ENCODE data around the gene PPP4R4.
"Not testable (repeated sequence)": the region's sequence is repeated elsewhere in the genome, so short reads cannot be mapped to it uniquely, and the experiment has no call there.

The PPP4R4 gene

GRCh38 chr14:94288610-94289465 lies 114.7 kb downstream of the PPP4R4 start:
- DNase-seq (ENCODE audit: insufficient read length): no peak
- TF ChIP-seq POLR2AphosphoS5 (IDR thresholded peaks at IDR 0.05; ENCODE audit: low read depth, low read length): no peak
- no peak for TF ChIP-seq POLR2A (IDR thresholded peaks at IDR 0.05; ENCODE audit: low read depth, low read length)
- TF ChIP-seq TAF1 (IDR thresholded peaks at IDR 0.05; ENCODE audit: borderline replicate concordance, low read depth, low read length): no peak
- FAIRE-seq: no peak

- TF ChIP-seq POLR2A (IDR thresholded peaks at IDR 0.05; ENCODE audit: low read depth, low read length): no peak
- TF ChIP-seq TAF1 (IDR thresholded peaks at IDR 0.05; ENCODE audit: borderline replicate concordance, low read depth, low read length): no peak
- no peak for TF ChIP-seq POLR2AphosphoS5 (IDR thresholded peaks at IDR 0.05; ENCODE audit: low read depth, low read length)
- no peak for DNase-seq (ENCODE audit: insufficient read length)
- FAIRE-seq: no peak
Measured at GRCh38 chr14:94290197-94290596, 116.1 kb downstream of the PPP4R4 start.

GRCh38 chr14:94291159-94291905 lies 117.2 kb downstream of the PPP4R4 start:
- DNase-seq (ENCODE audit: insufficient read length) (no peak), FAIRE-seq (no peak)
- no peak for TF ChIP-seq TAF1 (IDR thresholded peaks at IDR 0.05; ENCODE audit: borderline replicate concordance, low read depth, low read length)
- no peak for TF ChIP-seq POLR2AphosphoS5 (IDR thresholded peaks at IDR 0.05; ENCODE audit: low read depth, low read length)
- no peak for TF ChIP-seq POLR2A (IDR thresholded peaks at IDR 0.05; ENCODE audit: low read depth, low read length)

- TF ChIP-seq POLR2A (IDR thresholded peaks at IDR 0.05; ENCODE audit: low read depth, low read length): no peak
- no peak for TF ChIP-seq POLR2AphosphoS5 (IDR thresholded peaks at IDR 0.05; ENCODE audit: low read depth, low read length)
- no peak for TF ChIP-seq TAF1 (IDR thresholded peaks at IDR 0.05; ENCODE audit: borderline replicate concordance, low read depth, low read length)
- no peak for FAIRE-seq
Measured at GRCh38 chr14:94291906-94292525, 117.9 kb downstream of the PPP4R4 start.

GRCh38 chr14:94292526-94292871 lies 118.4 kb downstream of the PPP4R4 start:
- no peak for FAIRE-seq
- TF ChIP-seq POLR2AphosphoS5 (IDR thresholded peaks at IDR 0.05; ENCODE audit: low read depth, low read length) (no peak), POLR2A (IDR thresholded peaks at IDR 0.05; ENCODE audit: low read depth, low read length) (no peak)
- no peak for DNase-seq (ENCODE audit: insufficient read length)

More at GRCh38 chr14:94291906-94292525, 117.9 kb downstream of the PPP4R4 start:
- no peak for DNase-seq (ENCODE audit: insufficient read length)

GRCh38 chr14:94292872-94293577 lies 118.9 kb downstream of the PPP4R4 start, which contains the start of gene SERPINA10:
Gene SERPINA10, minus strand, starts transcription at chr14:94293268. Its CDS starts 2,675 bp downstream, at chr14:94290593.
- FAIRE-seq: no peak
- DNase-seq (ENCODE audit: insufficient read length): no peak
- TF ChIP-seq POLR2A (IDR thresholded peaks at IDR 0.05; ENCODE audit: low read depth, low read length) (no peak), POLR2AphosphoS5 (IDR thresholded peaks at IDR 0.05; ENCODE audit: low read depth, low read length) (no peak), TAF1 (IDR thresholded peaks at IDR 0.05; ENCODE audit: borderline replicate concordance, low read depth, low read length) (no peak)

GRCh38 chr14:94293578-94293924 lies 119.4 kb downstream of the PPP4R4 start:
- FAIRE-seq: no peak
- TF ChIP-seq POLR2AphosphoS5 (IDR thresholded peaks at IDR 0.05; ENCODE audit: low read depth, low read length) (no peak), POLR2A (IDR thresholded peaks at IDR 0.05; ENCODE audit: low read depth, low read length) (no peak), TAF1 (IDR thresholded peaks at IDR 0.05; ENCODE audit: borderline replicate concordance, low read depth, low read length) (no peak)
- DNase-seq (ENCODE audit: insufficient read length): no peak

- DNase-seq (ENCODE audit: insufficient read length) (no peak), FAIRE-seq (no peak)
- TF ChIP-seq POLR2AphosphoS5 (IDR thresholded peaks at IDR 0.05; ENCODE audit: low read depth, low read length) (no peak), TAF1 (IDR thresholded peaks at IDR 0.05; ENCODE audit: borderline replicate concordance, low read depth, low read length) (no peak), POLR2A (IDR thresholded peaks at IDR 0.05; ENCODE audit: low read depth, low read length) (no peak)
Measured at GRCh38 chr14:94295360-94296180, 121.4 kb downstream of the PPP4R4 start.

GRCh38 chr14:94296181-94296545 lies 122.0 kb downstream of the PPP4R4 start:
- FAIRE-seq; DNase-seq (ENCODE audit: insufficient read length): not testable (repeated sequence)

GRCh38 chr14:94298130-94298529 lies 124.0 kb downstream of the PPP4R4 start:
- FAIRE-seq (no peak), DNase-seq (ENCODE audit: insufficient read length) (no peak)
- TF ChIP-seq POLR2AphosphoS5 (IDR thresholded peaks at IDR 0.05; ENCODE audit: low read depth, low read length) (no peak), TAF1 (IDR thresholded peaks at IDR 0.05; ENCODE audit: borderline replicate concordance, low read depth, low read length) (no peak), POLR2A (IDR thresholded peaks at IDR 0.05; ENCODE audit: low read depth, low read length) (no peak)
